Activated naive CD4-positive, alpha-beta T cell treated with anti-CD3 and anti-CD28 coated beads for 36 hours (primary cell): ENCODE measurements around the gene PMM2. TPM values are rescaled to one million over a fixed set of nuclear protein-coding genes. Genes with fewer than 3 reads are reported as not detected.
A peak's percentile ranks its signal among the peaks of the same experiment; 100 is the strongest.
"Not testable (repeated sequence)": the region's sequence is repeated elsewhere in the genome, so short reads cannot be mapped to it uniquely, and the experiment has no call there.

ENCODE experiments used
- CTCF ChIA-PET: fragments of 350-600 bp; sonication (Branson Sonifier 250); formaldehyde crosslinking; loops from one replicate; lab custom pipeline; 2021; ENCODE audit warnings: antibody characterized with exemption; lab: Charles Lee
- DNase-seq: peaks from one replicate; pipeline ENCODE4 v3.0.0-alpha.2; 2020
- H3K27ac Mint-ChIP-seq: one replicate; pipeline ENCODE4 v1.8.0; 2021; ENCODE audit warnings: mild to moderate bottlenecking, mixed read lengths
- H3K27me3 Mint-ChIP-seq: one replicate; pipeline ENCODE4 v1.8.0; 2021; ENCODE audit warnings: low read depth, mixed read lengths
- H3K36me3 Mint-ChIP-seq: one replicate; pipeline ENCODE4 v1.8.0; 2021; ENCODE audit warnings: low read depth, mixed read lengths
- H3K4me1 Mint-ChIP-seq: one replicate; pipeline ENCODE4 v1.8.0; 2021; ENCODE audit warnings: low read depth, mixed read lengths
- H3K4me3 Mint-ChIP-seq: one replicate; pipeline ENCODE4 v1.8.0; 2021; ENCODE audit warnings: mild to moderate bottlenecking, moderate library complexity, mixed read lengths
- H3K9me3 Mint-ChIP-seq: one replicate; pipeline ENCODE4 v1.8.0; 2021; ENCODE audit warnings: mixed read lengths
- intact Hi-C: fragments of 100-400 bp; cut with micrococcal nuclease; formaldehyde crosslinking; loops from one replicate; pipeline ENCODE4 v1.15.1; 2023
- total RNA-seq, 2 experiments: library from RNA; stranded (reverse); gene quantifications; one replicate each; pipeline ENCODE4 v1.2.3, GENCODE V29; 2021

The PMM2 gene
- total RNA-seq, 2 experiments from 2014 or later, result 20.1 to 20.8 TPM

DNA sequence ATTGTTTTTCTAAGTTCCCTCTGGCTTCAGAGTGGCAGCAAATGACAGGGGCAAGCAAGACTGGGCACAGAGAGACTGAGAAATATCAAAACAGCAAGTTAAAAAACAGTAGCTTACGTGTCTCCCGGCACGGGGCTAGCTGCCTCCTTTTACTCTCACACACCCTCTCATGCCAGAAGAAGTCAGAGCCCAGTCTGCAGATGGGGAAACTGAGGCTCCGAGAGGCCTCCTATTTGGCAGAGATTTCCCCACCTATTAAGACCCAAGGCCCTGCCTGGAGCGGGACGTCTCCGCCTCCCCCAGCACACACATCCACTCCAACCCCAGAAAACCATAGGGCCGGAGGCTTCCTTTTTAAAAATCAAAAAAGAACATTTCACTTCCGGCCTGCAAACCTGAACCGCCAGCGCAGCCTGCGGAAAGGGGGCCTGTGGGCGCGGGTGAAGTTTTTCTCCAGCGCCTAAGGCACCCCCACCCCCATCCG lies 70.3 kb downstream of the PMM2 start:
- CTCF ChIA-PET, result interaction anchor here (1.4 to 5.4 kb wide), 3 partner anchors 12 to 271 kb away, joined by 4 to 36 read pairs (median 6); partner anchors contain the start of gene LITAFD
- Mint-ChIP-seq H3K4me1 (peaks cover 36% of the 10 kb centered on the region), H3K27me3 (no peaks in the 10 kb centered on the region), H3K36me3 (peaks cover 5% of the 10 kb centered on the region), H3K4me3 (peak overlapping the region; percentile 89), H3K27ac (peak overlapping the region; percentile 83), H3K9me3 (no peaks in the 10 kb centered on the region)
- DNase-seq, result peak; percentile 69
- intact Hi-C loops, result loop anchor here (1.0 to 5.0 kb wide), 8 partner anchors 69 to 1869 kb away; partner anchors contain the start of genes ABAT, HAPSTR1, METTL22 and PMM2

DNA sequence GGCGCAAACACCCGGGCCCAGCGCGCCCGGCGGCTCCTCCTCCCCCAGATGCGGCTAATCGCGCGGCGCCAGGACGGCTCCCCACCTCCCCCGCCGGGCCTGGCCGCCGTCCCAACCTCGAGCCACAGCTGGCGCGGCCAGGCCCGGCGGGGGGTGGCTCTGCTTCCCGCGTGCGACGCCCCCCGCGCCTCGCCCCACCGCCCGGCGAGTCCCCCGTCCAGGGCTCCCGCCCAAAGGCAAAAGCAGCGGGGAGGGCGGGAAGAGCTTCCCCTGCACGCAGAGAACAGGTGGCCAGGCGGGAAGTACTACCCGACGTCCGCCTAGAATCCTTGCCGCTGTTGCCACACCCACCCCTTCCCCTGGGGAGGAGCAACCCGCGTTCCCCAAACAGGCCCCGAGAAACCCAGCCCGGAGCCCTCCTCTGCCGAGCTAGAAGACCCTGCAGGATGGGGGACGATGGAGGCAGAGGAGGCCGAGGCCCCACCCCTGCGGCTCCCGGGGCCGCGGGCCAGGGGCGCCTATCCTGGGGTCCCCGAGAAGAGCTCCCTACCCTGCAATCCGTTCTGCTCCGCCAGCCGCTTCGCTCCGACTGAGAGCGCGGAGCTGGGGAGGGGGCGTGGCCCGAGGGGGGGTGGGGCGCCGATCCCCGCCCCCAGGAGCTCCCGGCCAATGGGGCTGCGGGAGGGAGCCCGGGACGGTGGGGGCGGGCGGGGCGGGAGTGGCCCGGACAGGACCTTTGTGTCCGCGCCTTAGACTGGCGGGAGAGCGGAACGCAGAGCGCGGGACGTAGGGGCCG lies 71.0 kb downstream of the PMM2 start, which contains the start of gene CARHSP1:
CARHSP1 (minus strand) TSS at position 591 of the 796 bp plus-strand sequence. CDS start 9,678 bp downstream, outside the sequence.
- Mint-ChIP-seq H3K36me3 (peaks cover 5% of the 10 kb centered on the region), H3K9me3 (no peaks in the 10 kb centered on the region), H3K4me1 (peaks cover 36% of the 10 kb centered on the region), H3K27ac (peak within 1 kb of the TSS; percentile 83), H3K27me3 (no peaks in the 10 kb centered on the region), H3K4me3 (peak within 1 kb of the TSS; percentile 89)
- intact Hi-C loops, result loop anchor here (1.0 to 5.0 kb wide), 8 partner anchors 68 to 1868 kb away; partner anchors contain the start of genes ABAT, HAPSTR1, METTL22 and PMM2
- CTCF ChIA-PET, result interaction anchor here (0.9 to 5.4 kb wide), 5 partner anchors 12 to 270 kb away, joined by 3 to 36 read pairs (median 4); partner anchors contain the start of gene LITAFD
- DNase-seq, result peak; percentile 81

DNA sequence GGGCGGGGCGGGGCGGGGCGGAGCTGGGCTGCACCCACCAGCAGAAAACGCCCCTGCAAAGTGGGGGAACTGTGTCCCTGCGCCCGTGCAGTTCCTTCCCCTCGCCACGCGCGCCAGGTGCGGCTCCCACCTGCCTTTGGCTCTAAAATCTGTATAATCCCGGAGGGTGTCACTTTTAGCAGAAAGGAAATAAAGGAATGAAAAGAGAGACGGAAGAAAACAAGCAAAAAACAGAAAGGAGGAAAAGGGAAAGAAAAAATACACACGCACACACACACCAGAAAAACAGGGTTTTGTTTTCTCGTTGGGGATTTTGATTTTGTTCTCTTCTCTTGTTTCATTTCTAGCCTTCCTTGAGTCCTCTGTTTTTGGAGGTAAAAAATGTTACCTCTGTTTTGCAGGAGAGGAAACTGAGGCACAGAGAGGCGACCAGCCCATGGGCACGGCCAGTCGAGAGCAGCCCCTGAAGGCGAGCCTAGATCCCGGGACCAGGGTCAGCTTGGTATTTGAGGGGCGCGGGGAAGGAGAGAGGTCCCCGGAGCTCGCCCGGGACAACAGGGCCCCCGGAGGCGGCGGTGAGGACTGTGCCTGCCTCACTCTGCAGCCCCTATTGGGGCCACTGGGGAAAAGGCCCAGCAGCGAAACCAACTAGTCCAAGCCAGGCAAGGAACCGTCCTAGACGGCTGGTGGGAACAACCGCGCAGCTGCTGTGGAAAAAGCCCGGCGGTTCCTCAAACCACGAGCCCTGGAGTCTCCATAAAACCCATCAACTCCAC lies 71.8 kb downstream of the PMM2 start:
- H3K27me3 Mint-ChIP-seq, result no peaks in the 10 kb centered on the region
- H3K9me3 Mint-ChIP-seq, result no peaks in the 10 kb centered on the region
- intact Hi-C loops, result loop anchor here (2.0 to 5.0 kb wide), 5 partner anchors 67 to 1867 kb away; partner anchors contain the start of genes ABAT and USP7
- H3K27ac Mint-ChIP-seq, result peak overlapping the region; percentile 69
- peaks cover 40% of the 10 kb centered on the region for H3K4me1 Mint-ChIP-seq
- CTCF ChIA-PET, result interaction anchor here (0.9 to 5.4 kb wide), 5 partner anchors 11 to 270 kb away, joined by 3 to 36 read pairs (median 4); partner anchors contain the start of gene LITAFD
- peak overlapping the region; percentile 80 for H3K4me3 Mint-ChIP-seq
- peaks cover 5% of the 10 kb centered on the region for H3K36me3 Mint-ChIP-seq
- DNase-seq, result no peak

DNA sequence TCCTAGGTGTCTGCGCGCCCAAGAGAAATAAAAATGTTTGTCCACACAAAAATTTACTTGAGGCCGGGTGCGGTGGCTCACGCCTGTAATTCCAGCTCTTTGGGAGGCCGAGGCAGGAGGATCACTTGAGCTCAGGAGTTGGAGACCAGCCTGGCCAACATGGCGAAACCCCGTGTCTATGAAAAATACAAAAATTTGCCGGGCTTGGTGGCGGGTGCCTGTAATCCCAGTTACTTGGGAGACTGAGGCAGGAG lies 72.3 kb downstream of the PMM2 start:
- not testable (repeated sequence) for DNase-seq

DNA sequence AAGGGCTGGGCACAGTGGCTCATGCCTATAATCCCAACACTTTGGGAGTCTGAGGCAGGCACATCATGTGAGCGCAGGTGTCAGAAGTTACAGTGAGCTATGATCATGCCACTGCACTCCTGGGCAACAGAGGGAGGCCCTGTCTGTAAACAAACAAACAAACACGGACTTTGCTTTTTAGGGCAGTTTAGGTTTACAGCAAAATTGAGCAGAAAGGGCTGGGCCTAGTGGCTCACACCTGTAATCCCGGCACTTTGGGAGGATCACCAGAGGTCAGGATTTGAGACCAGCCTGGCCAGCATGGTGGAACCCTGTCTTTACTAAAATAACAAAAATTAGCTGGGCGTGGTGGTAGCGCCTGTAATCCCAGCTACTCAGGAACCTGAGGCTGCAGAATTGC lies 74.4 kb downstream of the PMM2 start:
- Mint-ChIP-seq H3K4me3 (no peak overlapping the region), H3K4me1 (peaks cover 23% of the 10 kb centered on the region), H3K27me3 (no peaks in the 10 kb centered on the region), H3K36me3 (peaks cover 5% of the 10 kb centered on the region), H3K9me3 (no peaks in the 10 kb centered on the region), H3K27ac (no peak overlapping the region)
- CTCF ChIA-PET, result interaction anchor here (1.0 to 5.4 kb wide), 4 partner anchors 8 to 303 kb away, joined by 3 to 36 read pairs (median 4); partner anchors contain the start of gene LITAFD
- DNase-seq, result no peak
- intact Hi-C loops, result no loop called here

More for the DNA sequence above, 72.3 kb downstream of the PMM2 start:
- H3K4me1 Mint-ChIP-seq, result peaks cover 40% of the 10 kb centered on the region
- not testable (repeated sequence) for H3K9me3 Mint-ChIP-seq, H3K27me3 Mint-ChIP-seq, H3K36me3 Mint-ChIP-seq, H3K27ac Mint-ChIP-seq, H3K4me3 Mint-ChIP-seq
- intact Hi-C loops, result loop anchor here (2.0 to 5.0 kb wide), 5 partner anchors 67 to 1867 kb away; partner anchors contain the start of genes ABAT and USP7
- CTCF ChIA-PET, result interaction anchor here (5.4 kb wide), 1 partner anchor 10 kb away, joined by 36 read pairs; the partner anchor contains the start of gene LITAFD

DNA sequence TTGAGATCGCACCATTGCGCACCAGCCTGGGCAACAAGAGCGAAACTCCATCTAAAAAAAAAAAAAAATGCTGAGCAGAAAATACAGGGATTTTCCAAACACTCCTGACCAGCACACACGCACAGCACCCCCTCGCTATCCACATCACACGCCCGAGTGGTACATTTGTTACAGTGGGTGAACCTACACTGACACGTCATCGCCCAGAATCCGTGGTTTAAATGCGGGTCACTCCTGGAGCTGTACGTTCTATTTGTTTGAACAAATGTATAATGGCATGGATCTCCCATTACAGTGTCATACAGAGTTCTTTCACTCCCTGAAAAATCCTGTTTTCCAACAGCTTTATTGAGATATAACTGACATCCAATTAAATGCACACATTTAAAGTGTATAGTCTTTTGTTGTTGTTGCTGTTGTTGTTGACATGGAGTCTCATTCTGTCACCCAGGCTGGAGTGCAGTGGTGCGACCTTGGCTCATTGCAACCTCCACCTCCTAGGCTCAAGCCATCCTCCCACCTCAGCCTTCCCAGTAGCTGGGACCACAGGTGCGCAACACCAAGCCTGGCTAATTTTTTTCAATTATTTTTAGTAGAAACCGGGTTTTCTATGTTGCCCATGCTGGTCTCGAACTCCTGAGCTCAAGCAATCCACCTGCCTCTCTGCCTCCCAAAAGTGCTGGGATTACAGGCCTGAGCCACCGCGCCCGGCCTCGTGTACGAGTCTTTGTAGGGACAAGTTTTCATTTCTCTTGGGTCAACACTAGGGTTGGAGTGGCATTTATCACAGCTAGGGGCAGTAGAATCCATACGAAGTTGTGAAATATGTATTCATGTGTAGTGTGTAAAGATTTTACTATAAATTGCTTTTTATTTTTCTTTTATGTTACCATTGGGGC lies 75.6 kb downstream of the PMM2 start:
- H3K4me3 Mint-ChIP-seq, result no peak overlapping the region
- no peaks in the 10 kb centered on the region for H3K27me3 Mint-ChIP-seq
- no peak for DNase-seq
- CTCF ChIA-PET, result interaction anchor here (0.7 to 5.4 kb wide), 16 partner anchors 7 to 301 kb away, joined by 3 to 36 read pairs (median 4); partner anchors contain the start of gene LITAFD
- no peak overlapping the region for H3K27ac Mint-ChIP-seq
- H3K36me3 Mint-ChIP-seq, result no peaks in the 10 kb centered on the region
- intact Hi-C loops, result no loop called here
- peaks cover 18% of the 10 kb centered on the region for H3K4me1 Mint-ChIP-seq
- H3K9me3 Mint-ChIP-seq, result no peaks in the 10 kb centered on the region

DNA sequence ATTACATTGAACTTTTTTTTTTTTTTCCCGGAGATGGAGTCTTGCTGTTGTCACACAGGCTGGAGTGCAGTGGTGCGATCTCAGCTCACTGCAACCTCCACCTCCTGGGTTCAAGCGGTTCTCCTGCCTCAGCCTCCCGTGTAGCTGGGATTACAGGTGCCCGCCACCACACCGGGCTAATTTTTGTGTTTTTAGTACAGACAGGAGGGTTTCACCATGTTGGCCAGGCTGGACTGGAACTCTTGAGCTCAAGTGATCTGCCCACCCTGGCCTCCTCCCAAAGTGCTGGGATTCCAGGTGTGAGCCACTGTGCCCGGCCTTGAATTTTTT lies 76.2 kb downstream of the PMM2 start:
- H3K4me3 Mint-ChIP-seq, H3K27me3 Mint-ChIP-seq, H3K36me3 Mint-ChIP-seq, DNase-seq, H3K9me3 Mint-ChIP-seq, intact Hi-C loops, H3K27ac Mint-ChIP-seq: not testable (repeated sequence)
- peaks cover 21% of the 10 kb centered on the region for H3K4me1 Mint-ChIP-seq
- CTCF ChIA-PET, result interaction anchor here (0.7 to 1.9 kb wide), 13 partner anchors 10 to 280 kb away, joined by 3 to 17 read pairs (median 4); no protein-coding TSS in a partner anchor

DNA sequence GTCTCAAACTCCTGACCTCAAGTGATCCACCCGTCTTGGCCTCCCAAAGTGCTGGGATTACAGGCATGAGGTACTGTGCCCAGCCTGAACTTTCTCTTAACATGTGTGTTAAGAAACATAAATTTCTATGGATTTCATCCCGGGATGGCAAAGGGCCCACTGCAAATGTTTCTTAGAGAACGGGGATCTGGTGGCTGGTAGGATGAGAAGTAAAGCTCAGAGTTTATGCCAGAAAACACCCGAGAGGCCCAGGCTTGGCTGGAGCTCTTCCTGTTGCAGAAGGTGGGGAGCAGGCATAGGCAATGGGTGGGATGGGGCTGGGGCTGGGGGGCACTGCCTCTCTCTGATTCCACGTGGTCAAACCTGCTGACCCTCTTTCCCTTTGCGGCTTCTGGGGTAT lies 76.7 kb downstream of the PMM2 start:
- Mint-ChIP-seq H3K27ac (no peak overlapping the region), H3K36me3 (no peaks in the 10 kb centered on the region), H3K9me3 (no peaks in the 10 kb centered on the region), H3K27me3 (no peaks in the 10 kb centered on the region), H3K4me3 (no peak overlapping the region), H3K4me1 (peaks cover 18% of the 10 kb centered on the region)
- no peak for DNase-seq
- CTCF ChIA-PET, result interaction anchor here (0.6 to 1.9 kb wide), 11 partner anchors 10 to 229 kb away, joined by 3 to 17 read pairs (median 4); no protein-coding TSS in a partner anchor
- intact Hi-C loops, result no loop called here

DNA sequence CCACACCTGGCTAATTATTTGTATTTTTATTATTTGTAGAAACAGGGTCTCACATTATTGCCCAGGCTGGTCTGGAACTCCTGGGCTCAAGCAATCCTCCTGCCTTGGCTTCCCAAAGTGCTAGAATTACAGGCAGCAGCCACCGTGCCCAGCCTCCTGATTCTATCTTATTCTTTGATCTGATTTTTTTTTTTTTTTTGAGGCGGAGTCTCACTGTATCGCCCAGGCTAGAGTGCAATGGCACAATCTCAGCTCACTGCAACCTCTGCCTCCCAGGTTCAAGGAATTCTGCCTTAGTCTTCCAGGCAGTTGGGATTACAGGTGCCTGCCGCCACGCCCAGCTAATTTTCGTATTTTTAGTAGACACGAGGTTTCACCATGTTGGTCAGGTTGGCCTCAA lies 77.7 kb downstream of the PMM2 start:
- peaks cover 19% of the 10 kb centered on the region for H3K4me1 Mint-ChIP-seq
- H3K27ac Mint-ChIP-seq, H3K36me3 Mint-ChIP-seq, intact Hi-C loops, H3K9me3 Mint-ChIP-seq, H3K4me3 Mint-ChIP-seq, DNase-seq, H3K27me3 Mint-ChIP-seq: not testable (repeated sequence)
- CTCF ChIA-PET, result interaction anchor here (0.7 to 1.6 kb wide), 4 partner anchors 84 to 213 kb away, joined by 3 to 6 read pairs (median 4); no protein-coding TSS in a partner anchor

DNA sequence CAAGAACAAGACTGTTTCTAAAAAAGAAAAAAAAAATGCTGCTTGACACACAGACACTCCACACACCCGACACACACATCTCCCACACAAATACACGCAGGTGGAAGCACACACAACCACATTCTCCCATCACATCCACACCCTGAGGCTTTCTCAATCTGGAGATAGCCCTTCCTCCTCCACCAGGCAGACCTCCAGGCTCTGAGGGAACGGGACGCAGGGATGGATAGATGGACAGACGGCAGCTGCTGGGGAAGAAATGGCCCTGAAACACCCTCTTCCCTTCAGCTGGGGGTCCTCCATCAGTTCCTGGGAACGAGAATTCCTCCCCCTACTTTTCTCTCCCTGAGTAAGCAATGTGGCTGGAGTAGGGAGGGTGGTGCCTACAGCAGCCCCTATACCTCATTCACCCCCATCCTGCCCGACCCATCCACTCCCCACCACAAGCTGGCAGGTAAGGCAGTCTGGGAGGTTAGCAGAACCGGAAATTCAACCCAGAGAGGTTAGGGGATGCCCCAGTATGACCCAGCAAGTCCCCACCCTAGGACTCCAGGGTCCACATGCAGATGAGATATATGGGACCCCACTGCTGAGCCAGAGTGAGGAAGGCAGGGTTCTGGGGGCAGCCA lies 80.4 kb downstream of the PMM2 start:
- Mint-ChIP-seq H3K4me1 (peaks cover 11% of the 10 kb centered on the region), H3K27ac (no peak overlapping the region)

More for the DNA sequence above, 80.4 kb downstream of the PMM2 start:
- intact Hi-C loops, result no loop called here
- Mint-ChIP-seq H3K27me3 (no peaks in the 10 kb centered on the region), H3K4me3 (no peak overlapping the region), H3K9me3 (no peaks in the 10 kb centered on the region), H3K36me3 (no peaks in the 10 kb centered on the region)
- DNase-seq, result no peak
- CTCF ChIA-PET, result interaction anchor here (0.6 to 5.3 kb wide), 4 partner anchors 8 to 53 kb away, joined by 3 to 36 read pairs (median 16); partner anchors contain the start of gene CARHSP1
